Astrocyte of the cerebellum (primary cell): ENCODE data around the gene POR.
A peak's percentile ranks its signal among the peaks of the same experiment; 100 is the strongest.
"Not testable (repeated sequence)": the region's sequence is repeated elsewhere in the genome, so short reads cannot be mapped to it uniquely, and the experiment has no call there.

ENCODE experiments used
- DNase-seq: peaks from one replicate; pipeline ENCODE4 v3.0.0-alpha.2; 2011; ENCODE audit warnings: low read depth
- H3K4me3 ChIP-seq: 2 replicates; pipeline ENCODE4 v1.5.1; 2011; ENCODE audit warnings: mild to moderate bottlenecking, low read depth, low read length, moderate library complexity
- in situ Hi-C: cut with HindIII; loops from 2 replicates; pipeline ENCODE4 v1.10.0; 2017; ENCODE audit warnings: low sequenced_read_pairs
- TF ChIP-seq, protein P1 (sequence below): IDR thresholded peaks from 2 replicates; pipeline ENCODE4 v1.5.1; 2012; ENCODE audit warnings: low read length, low read depth, moderate library complexity, mild to moderate bottlenecking; ENCODE audit errors: missing control alignments

Gene POR

DNA sequence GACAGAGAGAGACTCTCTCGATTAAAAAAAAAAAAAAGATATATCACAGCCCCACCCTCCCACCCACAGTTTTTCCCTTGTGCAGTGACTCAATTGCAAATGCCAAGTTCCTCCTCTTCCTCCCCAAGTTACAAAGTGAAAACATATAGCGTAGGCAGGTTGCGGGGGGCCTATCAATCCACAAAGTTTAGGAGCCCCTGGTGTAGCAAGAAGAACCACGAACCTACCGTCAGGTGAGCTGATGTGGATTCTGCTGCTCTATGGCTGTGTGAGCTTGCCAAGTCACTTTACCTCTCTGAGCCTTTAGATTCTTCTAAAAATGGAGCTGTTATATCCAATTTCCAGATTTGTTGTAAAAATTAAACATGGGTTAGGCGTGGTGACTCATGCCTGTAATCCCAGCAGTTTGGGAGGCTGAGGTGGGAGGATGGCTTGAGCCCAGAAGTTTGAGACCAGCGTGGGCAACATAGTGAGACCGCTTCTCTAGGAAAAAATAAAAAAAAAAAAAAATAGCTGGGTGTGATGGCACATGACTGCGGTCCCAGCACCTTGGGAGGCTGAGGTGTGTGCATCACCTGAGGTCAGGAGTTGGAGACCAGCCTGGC, 44.3 kb upstream of the POR start:
- H3K4me3 ChIP-seq = no peak overlapping the region
- TF ChIP-seq, protein P1, sequence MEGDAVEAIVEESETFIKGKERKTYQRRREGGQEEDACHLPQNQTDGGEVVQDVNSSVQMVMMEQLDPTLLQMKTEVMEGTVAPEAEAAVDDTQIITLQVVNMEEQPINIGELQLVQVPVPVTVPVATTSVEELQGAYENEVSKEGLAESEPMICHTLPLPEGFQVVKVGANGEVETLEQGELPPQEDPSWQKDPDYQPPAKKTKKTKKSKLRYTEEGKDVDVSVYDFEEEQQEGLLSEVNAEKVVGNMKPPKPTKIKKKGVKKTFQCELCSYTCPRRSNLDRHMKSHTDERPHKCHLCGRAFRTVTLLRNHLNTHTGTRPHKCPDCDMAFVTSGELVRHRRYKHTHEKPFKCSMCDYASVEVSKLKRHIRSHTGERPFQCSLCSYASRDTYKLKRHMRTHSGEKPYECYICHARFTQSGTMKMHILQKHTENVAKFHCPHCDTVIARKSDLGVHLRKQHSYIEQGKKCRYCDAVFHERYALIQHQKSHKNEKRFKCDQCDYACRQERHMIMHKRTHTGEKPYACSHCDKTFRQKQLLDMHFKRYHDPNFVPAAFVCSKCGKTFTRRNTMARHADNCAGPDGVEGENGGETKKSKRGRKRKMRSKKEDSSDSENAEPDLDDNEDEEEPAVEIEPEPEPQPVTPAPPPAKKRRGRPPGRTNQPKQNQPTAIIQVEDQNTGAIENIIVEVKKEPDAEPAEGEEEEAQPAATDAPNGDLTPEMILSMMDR = no peak
- DNase-seq = no peak
- in situ Hi-C loops = no loop called here

DNA sequence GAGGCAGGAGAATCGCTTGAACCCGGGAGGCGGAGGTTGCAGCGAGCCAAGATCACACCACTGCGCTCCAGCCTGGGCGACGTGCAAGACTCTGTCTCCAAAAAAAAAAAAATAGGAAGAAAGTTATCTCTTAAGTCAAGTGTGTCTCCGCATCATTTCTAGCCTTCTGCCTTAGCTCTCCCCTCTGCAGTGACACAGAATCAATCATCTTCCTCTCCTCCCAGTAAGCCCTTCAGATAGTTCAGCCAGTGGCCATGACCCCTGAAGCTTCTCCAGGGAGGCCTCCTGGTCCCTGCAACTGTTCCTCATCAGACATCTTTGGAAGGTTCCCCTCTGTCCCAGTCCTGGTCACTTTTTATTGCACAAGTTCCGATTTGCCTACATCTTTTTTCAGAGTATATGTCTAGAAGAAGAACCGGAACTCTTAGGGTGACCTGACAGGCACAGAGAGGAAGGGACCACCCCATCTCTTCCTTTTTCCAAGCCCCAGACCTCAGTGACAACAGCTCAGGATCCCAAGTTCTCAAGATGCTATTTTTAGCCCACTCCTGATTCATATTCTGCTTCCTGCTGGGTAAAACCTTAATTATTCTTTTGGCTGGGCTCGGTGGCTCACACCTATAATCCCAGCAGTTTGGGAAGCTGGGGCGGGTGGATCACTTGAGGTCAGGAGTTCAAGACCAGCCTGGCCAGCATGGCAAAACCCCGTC, 42.7 kb upstream of the POR start:
- in situ Hi-C loops = no loop called here
- TF ChIP-seq, protein P1 = no peak
- DNase-seq = no peak
- H3K4me3 ChIP-seq = no peak overlapping the region

DNA sequence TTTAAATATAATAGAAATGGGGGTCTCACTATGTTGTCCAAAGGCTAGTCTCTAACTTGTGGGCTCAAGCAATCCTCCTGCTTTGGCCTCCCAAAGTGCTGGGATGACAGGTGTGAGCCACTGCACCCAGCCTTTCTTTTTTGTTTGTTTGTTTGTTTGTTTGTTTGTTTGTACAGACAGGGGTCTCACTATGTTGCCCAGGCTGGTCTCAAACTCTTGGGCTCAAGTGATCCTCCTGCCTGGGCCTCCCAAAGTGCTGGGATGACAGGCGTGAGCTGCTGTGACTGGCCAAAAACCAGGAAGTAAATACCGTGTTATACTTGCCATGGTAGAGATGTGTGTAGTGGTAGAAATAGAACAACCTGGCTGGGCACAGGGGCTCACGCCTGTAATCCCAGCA, 40.8 kb upstream of the POR start:
- DNase-seq, H3K4me3 ChIP-seq, in situ Hi-C loops: not testable (repeated sequence)

DNA sequence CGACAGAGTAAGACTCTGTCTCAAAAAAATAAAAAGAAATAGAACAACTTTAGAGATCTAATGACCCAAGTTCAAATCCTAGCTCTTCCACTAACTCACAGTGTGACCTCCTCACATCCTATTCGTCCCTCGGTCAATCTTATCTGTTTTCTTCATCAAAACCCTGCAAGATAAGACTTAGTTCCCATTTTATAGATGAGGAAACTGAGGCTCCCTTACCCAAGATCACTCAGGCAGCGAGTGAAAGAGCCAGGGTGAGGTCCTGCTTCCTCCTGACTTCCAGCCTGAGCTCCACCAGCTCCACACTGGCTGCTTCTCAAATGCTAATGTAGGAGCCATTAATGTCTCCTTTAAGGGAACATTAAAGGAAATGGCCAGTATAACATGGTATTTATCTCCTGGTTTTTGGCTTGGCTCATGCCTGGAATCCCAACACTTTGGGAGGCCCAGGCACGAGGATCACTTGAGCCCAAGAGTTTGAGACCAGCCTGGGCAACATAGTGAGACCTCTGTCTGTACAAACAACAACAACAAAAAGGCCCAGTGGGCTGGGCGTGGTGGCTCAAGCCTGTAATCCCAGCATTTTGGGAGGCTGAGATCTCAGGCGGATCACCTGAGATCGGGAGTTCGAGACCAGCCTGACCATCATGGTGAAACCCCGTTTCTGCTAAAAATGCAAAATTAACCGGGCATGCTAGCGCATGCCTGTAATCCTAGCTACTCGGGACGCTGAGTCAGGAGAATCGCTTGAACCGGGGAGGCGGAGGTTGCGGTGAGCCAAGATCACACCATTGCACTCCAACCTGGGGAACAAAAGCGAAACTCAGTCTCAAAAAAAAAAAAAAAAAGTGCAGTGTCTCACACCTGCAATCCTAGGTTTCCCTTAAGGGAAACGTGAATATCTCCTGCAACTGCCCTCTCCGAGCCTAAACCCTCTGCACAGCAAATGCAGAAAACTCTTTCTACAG, 39.6 kb upstream of the POR start:
- TF ChIP-seq, protein P1 = no peak
- H3K4me3 ChIP-seq = no peak overlapping the region
- DNase-seq = no peak
- in situ Hi-C loops = no loop called here

DNA sequence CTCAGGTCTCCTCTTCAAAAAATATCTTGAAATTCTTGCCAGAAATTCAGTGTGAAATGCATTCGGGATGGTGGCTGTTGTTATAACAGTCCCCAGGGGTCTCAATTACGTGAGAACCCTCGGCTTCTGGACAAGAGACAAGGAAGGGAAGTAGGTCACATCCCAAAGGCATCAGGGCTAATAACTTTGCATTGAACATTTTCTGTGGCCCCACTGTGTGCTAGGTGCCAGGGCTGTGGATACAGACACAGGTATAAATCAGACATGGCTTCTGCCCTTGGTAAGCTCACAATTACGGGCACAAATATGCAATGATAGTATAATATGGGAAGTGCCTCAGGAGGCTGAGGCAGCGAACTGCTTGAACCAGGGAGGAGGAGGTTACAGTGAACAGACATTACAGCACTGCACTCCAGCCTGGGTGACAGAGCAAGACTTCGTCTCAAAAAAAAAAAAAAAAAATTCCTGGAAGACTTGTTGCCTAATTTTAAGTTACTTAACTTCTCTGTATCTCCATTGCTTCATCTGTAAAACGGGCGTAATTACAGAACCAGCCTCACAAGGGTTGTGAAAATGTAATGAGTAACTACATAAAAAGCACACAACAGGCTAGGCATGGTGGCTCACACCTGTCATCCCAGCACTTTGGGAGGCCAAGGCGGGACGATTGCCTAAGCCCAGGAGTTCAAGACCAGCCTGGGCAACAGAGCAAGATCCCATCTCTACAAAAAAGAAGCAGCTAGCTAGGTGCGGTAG, 38.7 kb upstream of the POR start:
- no peak for DNase-seq
- TF ChIP-seq, protein P1 = no peak
- in situ Hi-C loops = no loop called here
- H3K4me3 ChIP-seq = no peak overlapping the region

DNA sequence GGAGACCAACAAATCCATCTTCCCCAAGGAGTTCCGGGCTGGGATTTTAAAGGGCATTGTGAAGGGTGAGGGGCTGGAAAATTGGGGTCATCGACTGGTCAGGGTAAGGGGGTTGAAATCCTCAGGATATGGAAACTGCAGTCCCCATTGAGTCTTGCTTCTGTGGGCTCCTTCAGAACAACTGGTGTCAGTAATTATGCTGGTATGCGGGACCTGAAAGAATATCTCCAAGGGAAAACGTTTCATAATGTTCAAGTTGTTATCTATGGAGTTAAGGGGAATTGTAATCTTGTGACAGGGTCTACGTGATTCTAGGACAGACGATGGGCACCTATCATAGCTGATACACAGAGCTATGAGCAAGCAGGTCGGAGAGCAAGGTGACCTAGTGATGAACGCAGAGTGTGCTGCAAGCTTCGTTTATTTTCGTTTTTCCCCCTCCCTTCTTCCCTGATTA, 36.6 kb upstream of the POR start:
- no peak for DNase-seq
- H3K4me3 ChIP-seq = peak overlapping the region; percentile 67
- in situ Hi-C loops = no loop called here
- TF ChIP-seq, protein P1 = no peak
